Measurements from ENCODE around the gene RRP7A.
"Not testable (repeated sequence)": the region's sequence is repeated elsewhere in the genome, so short reads cannot be mapped to it uniquely, and the experiment has no call there.

The RRP7A gene, protein sequence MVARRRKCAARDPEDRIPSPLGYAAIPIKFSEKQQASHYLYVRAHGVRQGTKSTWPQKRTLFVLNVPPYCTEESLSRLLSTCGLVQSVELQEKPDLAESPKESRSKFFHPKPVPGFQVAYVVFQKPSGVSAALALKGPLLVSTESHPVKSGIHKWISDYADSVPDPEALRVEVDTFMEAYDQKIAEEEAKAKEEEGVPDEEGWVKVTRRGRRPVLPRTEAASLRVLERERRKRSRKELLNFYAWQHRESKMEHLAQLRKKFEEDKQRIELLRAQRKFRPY

DNA sequence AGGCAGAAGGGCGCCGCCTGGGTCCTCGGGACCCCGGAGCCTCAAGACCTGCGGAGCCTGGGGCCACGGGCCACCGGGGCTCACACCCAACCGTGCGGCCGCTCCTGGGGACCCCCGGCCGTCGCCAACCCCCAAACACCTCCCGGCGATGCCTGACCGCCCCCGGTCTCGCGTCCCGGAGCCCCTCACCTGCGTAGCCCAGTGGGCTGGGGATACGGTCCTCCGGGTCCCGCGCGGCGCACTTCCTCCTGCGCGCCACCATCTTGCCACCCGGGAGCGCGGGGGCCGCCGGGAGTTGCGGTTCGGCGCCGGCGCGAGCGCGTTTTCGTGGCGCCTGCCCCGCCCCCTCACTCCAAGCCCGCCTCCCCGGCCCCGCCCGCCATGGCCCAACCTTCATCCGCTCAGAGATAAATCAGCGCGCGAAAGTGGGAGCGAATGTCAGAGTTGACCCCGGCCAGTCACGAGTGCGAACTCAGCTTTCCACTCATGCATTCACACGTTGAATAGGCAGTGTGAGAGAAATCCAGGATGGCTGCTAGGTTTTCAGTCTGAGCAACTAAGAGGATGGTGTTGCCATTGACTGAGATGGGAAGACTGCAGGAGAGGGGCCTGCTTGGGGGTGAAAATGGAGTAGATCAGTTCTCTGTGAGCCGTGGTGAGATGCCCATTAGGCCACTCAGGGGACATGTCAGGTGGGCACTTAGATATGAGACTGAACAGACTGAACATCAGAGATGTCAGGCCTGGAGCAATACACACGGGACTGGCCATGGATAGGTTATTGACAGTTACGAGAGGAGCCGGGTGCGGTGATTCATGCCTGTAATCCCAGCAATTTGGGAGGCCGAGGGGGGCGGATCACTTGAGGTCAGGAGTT lies at the start of gene RRP7A:
Gene RRP7A, minus strand, starts transcription at position 272 of the 877 bp plus-strand sequence. Its CDS starts 10 bp downstream, at position 262.
- TF ChIP-seq, protein P1, sequence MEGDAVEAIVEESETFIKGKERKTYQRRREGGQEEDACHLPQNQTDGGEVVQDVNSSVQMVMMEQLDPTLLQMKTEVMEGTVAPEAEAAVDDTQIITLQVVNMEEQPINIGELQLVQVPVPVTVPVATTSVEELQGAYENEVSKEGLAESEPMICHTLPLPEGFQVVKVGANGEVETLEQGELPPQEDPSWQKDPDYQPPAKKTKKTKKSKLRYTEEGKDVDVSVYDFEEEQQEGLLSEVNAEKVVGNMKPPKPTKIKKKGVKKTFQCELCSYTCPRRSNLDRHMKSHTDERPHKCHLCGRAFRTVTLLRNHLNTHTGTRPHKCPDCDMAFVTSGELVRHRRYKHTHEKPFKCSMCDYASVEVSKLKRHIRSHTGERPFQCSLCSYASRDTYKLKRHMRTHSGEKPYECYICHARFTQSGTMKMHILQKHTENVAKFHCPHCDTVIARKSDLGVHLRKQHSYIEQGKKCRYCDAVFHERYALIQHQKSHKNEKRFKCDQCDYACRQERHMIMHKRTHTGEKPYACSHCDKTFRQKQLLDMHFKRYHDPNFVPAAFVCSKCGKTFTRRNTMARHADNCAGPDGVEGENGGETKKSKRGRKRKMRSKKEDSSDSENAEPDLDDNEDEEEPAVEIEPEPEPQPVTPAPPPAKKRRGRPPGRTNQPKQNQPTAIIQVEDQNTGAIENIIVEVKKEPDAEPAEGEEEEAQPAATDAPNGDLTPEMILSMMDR (IDR thresholded peaks at IDR 0.05; ENCODE audit: low read depth, low read length): no peak
- DNase-seq (ENCODE audit: extremely low read depth, low read depth): peak; percentile 30

DNA sequence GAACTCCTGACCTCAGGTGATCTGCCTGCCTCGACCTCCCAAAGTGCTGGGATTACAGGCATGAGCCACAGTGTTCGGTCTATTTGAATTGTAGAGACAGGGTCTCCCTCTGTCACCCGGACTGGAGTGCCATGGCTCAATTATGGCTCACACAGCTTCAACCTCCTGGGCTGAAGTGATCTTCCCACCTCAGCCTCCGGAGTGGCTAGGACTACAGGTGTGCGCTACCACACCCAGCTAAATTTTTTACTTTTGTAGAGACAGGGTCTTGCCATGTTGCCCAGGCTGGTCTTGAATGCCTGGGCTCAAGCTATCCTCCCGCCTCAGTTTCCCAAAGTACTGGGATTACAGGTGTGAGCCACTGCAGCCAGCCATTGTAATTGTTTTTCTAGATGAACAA lies 48.4 kb upstream of the RRP7A start:
- DNase-seq (ENCODE audit: extremely low read depth, low read depth): not testable (repeated sequence)

GRCh38 chr22:42565956-42566355 lies 46.4 kb upstream of the RRP7A start:
- no peak for DNase-seq (ENCODE audit: extremely low read depth, low read depth)
- TF ChIP-seq, protein P1 (IDR thresholded peaks at IDR 0.05; ENCODE audit: low read depth, low read length): no peak

GRCh38 chr22:42564699-42565098 lies 45.1 kb upstream of the RRP7A start:
- DNase-seq (ENCODE audit: extremely low read depth, low read depth): no peak
- TF ChIP-seq, protein P1 (IDR thresholded peaks at IDR 0.05; ENCODE audit: low read depth, low read length): no peak

GRCh38 chr22:42563943-42564342 lies 44.3 kb upstream of the RRP7A start:
- DNase-seq (ENCODE audit: extremely low read depth, low read depth): not testable (repeated sequence)

DNA sequence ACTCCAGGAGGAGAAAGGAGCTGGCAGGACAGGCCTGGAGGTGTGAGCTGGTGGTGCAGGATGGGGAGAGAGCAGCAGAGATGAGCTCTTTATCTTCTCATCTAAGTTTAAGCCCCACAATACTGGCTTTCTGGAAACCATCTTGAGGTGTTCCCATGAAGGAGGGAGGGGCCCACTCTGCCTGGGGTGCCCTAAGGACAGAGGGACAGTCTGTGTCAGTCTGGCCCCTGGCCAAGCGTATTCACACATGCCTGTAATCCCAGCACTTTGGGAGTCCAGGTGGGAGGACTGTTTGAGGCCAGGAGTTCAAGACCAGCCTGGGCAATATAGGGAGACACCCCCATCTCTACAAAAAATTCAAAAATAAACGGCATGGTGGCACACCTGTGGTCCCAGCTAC lies 43.1 kb upstream of the RRP7A start:
- TF ChIP-seq, protein P1 (IDR thresholded peaks at IDR 0.05; ENCODE audit: low read depth, low read length): no peak
- no peak for DNase-seq (ENCODE audit: extremely low read depth, low read depth)

DNA sequence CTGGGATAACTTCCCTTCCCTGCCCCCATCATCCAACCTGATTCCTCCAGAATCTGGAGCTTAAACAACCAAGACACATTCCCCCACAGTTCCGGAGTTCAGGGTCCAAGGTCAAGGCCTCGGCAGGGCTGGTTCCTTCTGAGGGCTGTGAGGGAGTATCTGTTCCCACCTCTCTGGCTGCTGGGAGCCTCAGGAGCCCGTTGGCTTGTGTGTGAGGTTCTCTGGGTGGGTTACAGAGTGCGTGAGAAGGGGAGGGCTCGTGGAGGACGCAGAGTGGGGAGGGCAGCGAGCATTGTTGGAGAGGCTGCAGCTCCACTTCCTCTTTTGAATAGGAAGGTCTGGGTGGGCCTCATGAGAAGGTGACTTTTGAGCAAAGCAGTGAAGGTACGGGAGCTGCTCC lies 42.7 kb upstream of the RRP7A start:
- TF ChIP-seq, protein P1 (IDR thresholded peaks at IDR 0.05; ENCODE audit: low read depth, low read length): no peak
- DNase-seq (ENCODE audit: extremely low read depth, low read depth): no peak

- DNase-seq (ENCODE audit: extremely low read depth, low read depth): no peak
- TF ChIP-seq, protein P1 (IDR thresholded peaks at IDR 0.05; ENCODE audit: low read depth, low read length): no peak
These were observed 42.3 kb upstream of the RRP7A start for GRCh38 chr22:42561856-42562255.
